ENCODE measurements around the gene ICE2.
"Not testable (repeated sequence)": the region's sequence is repeated elsewhere in the genome, so short reads cannot be mapped to it uniquely, and the experiment has no call there.

The ICE2 gene

GRCh38 chr15:60416484-60416883 is 62.5 kb downstream of the ICE2 start:
- H3K27me3 ChIP-seq (ENCODE audit: low read depth, low read length), result no peaks in the 10 kb centered on the region
- H3K27ac ChIP-seq (ENCODE audit: low read length), result no peak overlapping the region
- H3K9me3 ChIP-seq (ENCODE audit: insufficient read depth, low read length), result no peaks in the 10 kb centered on the region
- H4K20me1 ChIP-seq (ENCODE audit: insufficient read depth, low read length), result no peaks in the 10 kb centered on the region
- no peak overlapping the region for H2AFZ ChIP-seq (ENCODE audit: low read depth, low read length)
- no peak for TF ChIP-seq CTCF (IDR thresholded peaks at IDR 0.05; ENCODE audit: low read depth, low read length)
- no peak for TF ChIP-seq EZH2phosphoT487 (IDR thresholded peaks at IDR 0.05; ENCODE audit: low read depth)
- no peaks in the 10 kb centered on the region for H3K4me1 ChIP-seq (ENCODE audit: low read length)
- no peak overlapping the region for H3K9ac ChIP-seq (ENCODE audit: low read length)
- H3K79me2 ChIP-seq (ENCODE audit: low read length), result no peaks in the 10 kb centered on the region
- no peak overlapping the region for H3K4me2 ChIP-seq (ENCODE audit: low read length)
- H3K4me3 ChIP-seq (ENCODE audit: low read length), result no peak overlapping the region
- H3K36me3 ChIP-seq (replicated peaks; ENCODE audit: low read depth, low read length), result peaks cover 3% of the 10 kb centered on the region

- Histone ChIP-seq H3K79me2 (ENCODE audit: low read length) (no peaks in the 10 kb centered on the region), H3K9me3 (ENCODE audit: insufficient read depth, low read length) (no peaks in the 10 kb centered on the region), H3K4me1 (ENCODE audit: low read length) (no peaks in the 10 kb centered on the region), H4K20me1 (ENCODE audit: insufficient read depth, low read length) (no peaks in the 10 kb centered on the region), H3K27me3 (ENCODE audit: low read depth, low read length) (no peaks in the 10 kb centered on the region), H3K36me3 (replicated peaks; ENCODE audit: low read depth, low read length) (peaks cover under 1% of the 10 kb centered on the region), H2AFZ (ENCODE audit: low read depth, low read length) (no peak overlapping the region), H3K4me3 (ENCODE audit: low read length) (no peak overlapping the region), H3K4me2 (ENCODE audit: low read length) (no peak overlapping the region), H3K27ac (ENCODE audit: low read length) (no peak overlapping the region), H3K9ac (ENCODE audit: low read length) (no peak overlapping the region)
- TF ChIP-seq EZH2phosphoT487 (IDR thresholded peaks at IDR 0.05; ENCODE audit: low read depth) (no peak), CTCF (IDR thresholded peaks at IDR 0.05; ENCODE audit: low read depth, low read length) (no peak)
These were observed 64.8 kb downstream of the ICE2 start for GRCh38 chr15:60414016-60414682.

GRCh38 chr15:60413231-60413824 is 65.6 kb downstream of the ICE2 start:
- no peaks in the 10 kb centered on the region for H3K9me3 ChIP-seq (ENCODE audit: insufficient read depth, low read length)
- no peaks in the 10 kb centered on the region for H3K36me3 ChIP-seq (replicated peaks; ENCODE audit: low read depth, low read length)
- H3K27ac ChIP-seq (ENCODE audit: low read length), result no peak overlapping the region
- H3K27me3 ChIP-seq (ENCODE audit: low read depth, low read length), result no peaks in the 10 kb centered on the region
- no peak overlapping the region for H3K4me3 ChIP-seq (ENCODE audit: low read length)
- no peaks in the 10 kb centered on the region for H4K20me1 ChIP-seq (ENCODE audit: insufficient read depth, low read length)
- H3K9ac ChIP-seq (ENCODE audit: low read length), result no peak overlapping the region
- no peak for TF ChIP-seq CTCF (IDR thresholded peaks at IDR 0.05; ENCODE audit: low read depth, low read length)
- TF ChIP-seq EZH2phosphoT487 (IDR thresholded peaks at IDR 0.05; ENCODE audit: low read depth), result no peak
- peaks cover 8% of the 10 kb centered on the region for H3K4me1 ChIP-seq (ENCODE audit: low read length)
- H2AFZ ChIP-seq (ENCODE audit: low read depth, low read length), result no peak overlapping the region
- no peak overlapping the region for H3K4me2 ChIP-seq (ENCODE audit: low read length)
- H3K79me2 ChIP-seq (ENCODE audit: low read length), result no peaks in the 10 kb centered on the region

- H3K4me2 ChIP-seq (ENCODE audit: low read length); H3K4me3 ChIP-seq (ENCODE audit: low read length); H3K79me2 ChIP-seq (ENCODE audit: low read length); H3K9me3 ChIP-seq (ENCODE audit: insufficient read depth, low read length); H3K9ac ChIP-seq (ENCODE audit: low read length); H3K27ac ChIP-seq (ENCODE audit: low read length); H4K20me1 ChIP-seq (ENCODE audit: insufficient read depth, low read length); H2AFZ ChIP-seq (ENCODE audit: low read depth, low read length); H3K27me3 ChIP-seq (ENCODE audit: low read depth, low read length); H3K36me3 ChIP-seq (replicated peaks; ENCODE audit: low read depth, low read length): not testable (repeated sequence)
- peaks cover 10% of the 10 kb centered on the region for H3K4me1 ChIP-seq (ENCODE audit: low read length)
These were observed 66.1 kb downstream of the ICE2 start for GRCh38 chr15:60412807-60413206.
